GM18517 (cell line): ENCODE measurements around the gene SRF.
"Not testable (repeated sequence)": the region's sequence is repeated elsewhere in the genome, so short reads cannot be mapped to it uniquely, and the experiment has no call there.

Experiments used
- ATAC-seq: cut with Tn5 transposase; IDR thresholded peaks from one replicate; pipeline ENCODE4 v1.9.1; 2021; ENCODE audit warnings: mild to moderate bottlenecking, moderate library complexity; ENCODE audit not compliant: unreplicated experiment

SRF gene

GRCh38 chr6:43170931-43171706, at the start of gene SRF:
SRF (plus strand) TSS chr6:43171269; CDS start chr6:43171657, 388 bp downstream.
- ATAC-seq, result peak; percentile 62

- ATAC-seq, result no peak
These were observed 48.9 kb upstream of the SRF start for GRCh38 chr6:43122146-43122545.

GRCh38 chr6:43123461-43124314, 47.4 kb upstream of the SRF start:
- ATAC-seq, result no peak

GRCh38 chr6:43124481-43124880, 46.6 kb upstream of the SRF start:
- no peak for ATAC-seq

- ATAC-seq, result no peak
These were observed 46.0 kb upstream of the SRF start for GRCh38 chr6:43125119-43125518.

GRCh38 chr6:43125555-43125954, 45.5 kb upstream of the SRF start:
- ATAC-seq, result no peak

GRCh38 chr6:43127180-43127579, 43.9 kb upstream of the SRF start:
- ATAC-seq, result no peak

- no peak for ATAC-seq
These were observed 43.2 kb upstream of the SRF start for GRCh38 chr6:43127877-43128276.

GRCh38 chr6:43128926-43129325, 42.1 kb upstream of the SRF start:
- ATAC-seq, result no peak

GRCh38 chr6:43129434-43130194, 41.5 kb upstream of the SRF start:
- no peak for ATAC-seq

GRCh38 chr6:43130429-43130828, 40.6 kb upstream of the SRF start:
- ATAC-seq, result no peak

- ATAC-seq, result not testable (repeated sequence)
These were observed 39.7 kb upstream of the SRF start for GRCh38 chr6:43131379-43131778.

GRCh38 chr6:43138267-43138666, 32.8 kb upstream of the SRF start:
- no peak for ATAC-seq

GRCh38 chr6:43139973-43140372, 31.1 kb upstream of the SRF start:
- ATAC-seq, result not testable (repeated sequence)

GRCh38 chr6:43141644-43142043, 29.4 kb upstream of the SRF start:
- no peak for ATAC-seq

GRCh38 chr6:43142101-43142500, 29.0 kb upstream of the SRF start:
- no peak for ATAC-seq

- ATAC-seq, result no peak
These were observed 27.6 kb upstream of the SRF start for GRCh38 chr6:43143235-43144128.

- ATAC-seq, result no peak
These were observed 26.2 kb upstream of the SRF start for GRCh38 chr6:43144879-43145278.

- no peak for ATAC-seq
These were observed 24.8 kb upstream of the SRF start for GRCh38 chr6:43146261-43146660.
